NCI-H748 treated with DMSO at 0.1 percent for 48 hours (cell line): Measurements from ENCODE around the gene AKNA.
"Not testable (repeated sequence)": the region's sequence is repeated elsewhere in the genome, so short reads cannot be mapped to it uniquely, and the experiment has no call there.

Source experiments
- DNase-seq: peaks from one replicate; lab custom pipeline; 2025; lab: John Stamatoyannopoulos, UW

The AKNA gene

GRCh38 chr9:114341152-114341830 is 46.5 kb downstream of the AKNA start:
- DNase-seq: no peak

GRCh38 chr9:114339130-114339908 is 48.5 kb downstream of the AKNA start:
- no peak for DNase-seq

- no peak for DNase-seq
Measured at GRCh38 chr9:114338187-114338586, 49.6 kb downstream of the AKNA start.

- no peak for DNase-seq
Measured at GRCh38 chr9:114336699-114337395, 50.9 kb downstream of the AKNA start.

GRCh38 chr9:114336157-114336556 is 51.6 kb downstream of the AKNA start:
- DNase-seq: no peak

- no peak for DNase-seq
Measured at GRCh38 chr9:114335745-114336144, 52.0 kb downstream of the AKNA start.

- no peak for DNase-seq
Measured at GRCh38 chr9:114334490-114334889, 53.3 kb downstream of the AKNA start.

GRCh38 chr9:114333718-114334117 is 54.1 kb downstream of the AKNA start:
- not testable (repeated sequence) for DNase-seq

GRCh38 chr9:114332474-114333040 is 55.2 kb downstream of the AKNA start:
- not testable (repeated sequence) for DNase-seq

GRCh38 chr9:114331229-114332195 is 56.3 kb downstream of the AKNA start:
- DNase-seq: not testable (repeated sequence)

GRCh38 chr9:114330636-114331035 is 57.1 kb downstream of the AKNA start:
- no peak for DNase-seq

GRCh38 chr9:114329625-114330022 is 58.2 kb downstream of the AKNA start, which contains the start of gene ORM2:
Gene ORM2, plus strand, starts transcription at chr9:114329869. Its CDS starts 36 bp downstream, at chr9:114329905.
- DNase-seq: not testable (repeated sequence)

GRCh38 chr9:114328937-114329624 is 58.7 kb downstream of the AKNA start:
- DNase-seq: not testable (repeated sequence)

- DNase-seq: not testable (repeated sequence)
Measured at GRCh38 chr9:114328357-114328820, 59.4 kb downstream of the AKNA start.

- no peak for DNase-seq
Measured at GRCh38 chr9:114327749-114328148, 60.0 kb downstream of the AKNA start.

GRCh38 chr9:114325684-114326254 is 62.0 kb downstream of the AKNA start:
- DNase-seq: not testable (repeated sequence)

- DNase-seq: not testable (repeated sequence)
Measured at GRCh38 chr9:114324965-114325364, 62.8 kb downstream of the AKNA start.

GRCh38 chr9:114324492-114324891 is 63.3 kb downstream of the AKNA start:
- DNase-seq: no peak

GRCh38 chr9:114323849-114324248 is 63.9 kb downstream of the AKNA start:
- DNase-seq: not testable (repeated sequence)
